ENCODE data around the gene MAP2K5. TPM values are rescaled to one million over a fixed set of nuclear protein-coding genes. Genes with fewer than 3 reads are reported as not detected.

MAP2K5 gene
- total RNA-seq, 1 experiment from 2014 or later, result 15.0 TPM

DNA sequence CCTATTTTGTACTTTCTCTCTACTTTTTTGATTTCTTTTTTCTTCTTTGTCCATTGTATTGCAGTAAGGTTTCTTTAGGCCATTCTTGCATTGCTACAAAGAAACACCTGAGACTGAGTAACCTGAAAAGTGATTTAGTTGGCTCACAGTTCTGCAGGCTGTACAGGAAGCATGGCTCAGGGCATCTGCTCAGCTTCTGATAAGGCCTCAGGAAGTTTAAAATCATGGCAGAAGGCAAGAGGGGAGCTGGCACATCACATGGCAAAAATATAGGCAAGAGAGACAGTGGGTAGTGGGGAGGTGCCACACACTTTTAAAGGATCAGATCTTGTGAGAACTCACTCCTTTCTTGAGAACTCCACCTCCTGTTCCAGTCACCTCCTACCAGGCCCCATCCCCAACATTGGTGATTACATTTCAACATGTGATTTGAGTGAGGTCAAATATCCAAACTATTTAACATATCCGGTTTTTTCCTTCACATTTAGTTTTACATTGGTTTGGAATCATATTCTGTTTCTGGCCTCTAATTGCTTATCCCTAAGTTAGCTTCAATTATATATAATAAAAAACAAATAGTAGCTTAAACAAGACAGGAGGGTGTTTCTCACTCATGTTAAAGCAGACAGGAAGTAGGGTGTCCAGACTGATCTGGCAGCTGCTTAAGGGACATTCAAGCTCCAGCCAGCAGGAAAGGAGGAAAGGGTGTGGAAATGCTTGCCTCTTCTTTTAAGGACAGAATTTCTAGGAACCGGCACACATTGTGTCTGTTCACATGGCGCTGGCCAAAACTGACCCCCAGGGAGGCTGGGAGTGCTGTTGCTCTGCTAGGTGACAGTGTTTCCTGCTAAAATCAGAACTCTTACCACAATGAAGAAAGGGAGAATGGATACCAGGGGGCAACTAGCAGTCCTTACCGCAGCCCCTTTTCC lies 254.0 kb downstream of the MAP2K5 start:
- no peak overlapping the region for H3K27ac ChIP-seq (ENCODE audit: insufficient read length, low read depth, low read length)
- H4K20me1 ChIP-seq (ENCODE audit: control insufficient read depth, insufficient read depth, insufficient read length), result no peaks in the 10 kb centered on the region
- H2BK20ac ChIP-seq (ENCODE audit: low read depth, low read length, poor library complexity, severe bottlenecking), result no peak overlapping the region
- no peak overlapping the region for H3K9ac ChIP-seq (ENCODE audit: extremely low read depth, insufficient read length, low read length)
- Mint-ChIP-seq H3K9me3 (peaks cover 7 to 8% of the 10 kb centered on the region in 2 experiments; a peak in 3 of 5 replicates), H3K27ac (0 out of 7 replicates have a peak overlapping the region, but pooled peaks of 1 of the 3 experiments have one; percentile 13), H3K4me3 (no peak overlapping the region), H3K36me3 (ENCODE audit: insufficient read depth in 1 of 3, low read depth in 3 of 3) (peaks cover 0 to 16% (median 15%) of the 10 kb centered on the region in 3 experiments; a peak in 5 of 7 replicates), H3K4me1 (peaks cover 22 to 24% of the 10 kb centered on the region in 2 experiments), H3K27me3 (ENCODE audit: low read depth) (no peaks in the 10 kb centered on the region; the same call in 1 of the 2 replicates)
- no peak overlapping the region for H3K4ac ChIP-seq (ENCODE audit: low read depth, low read length)
- no peaks in the 10 kb centered on the region for H3K23me2 ChIP-seq (ENCODE audit: insufficient read length, low read depth, low read length, poor library complexity, severe bottlenecking)
- H3K79me2 ChIP-seq (ENCODE audit: insufficient read depth, low read length), result no peaks in the 10 kb centered on the region
- peaks cover 5% of the 10 kb centered on the region; the same call in 1 of the 2 replicates for H3K4me1 ChIP-seq (ENCODE audit: insufficient read depth, low read length)
- no peak overlapping the region for H4K5ac ChIP-seq (ENCODE audit: insufficient read length, low read depth, low read length)
- H2BK120ac ChIP-seq (ENCODE audit: low read depth, low read length, poor library complexity, severe bottlenecking), result no peak overlapping the region
- no peak overlapping the region for H4K91ac ChIP-seq (ENCODE audit: insufficient read length, low read depth, low read length)
- H3K9me3 ChIP-seq (ENCODE audit: control insufficient read depth, low read depth, low read length), result no peaks in the 10 kb centered on the region
- H3K14ac ChIP-seq (ENCODE audit: insufficient read depth, low read length), result no peak overlapping the region
- no CpG with 5 or more reads among the region's 4 CpGs for WGBS (ENCODE audit: extremely low coverage, insufficient read length, low lambda C conversion rate)
- H2AFZ ChIP-seq (ENCODE audit: low read length), result no peak overlapping the region
- no peak for DNase-seq
- H2AK5ac ChIP-seq (ENCODE audit: insufficient read length, low read length), result no peak overlapping the region
- H2BK12ac ChIP-seq (ENCODE audit: insufficient read length, low read depth, low read length), result no peak overlapping the region
- H3K56ac ChIP-seq (ENCODE audit: insufficient read length, low read depth, low read length), result no peak overlapping the region
- no peaks in the 10 kb centered on the region for H3K27me3 ChIP-seq (ENCODE audit: insufficient read depth, low read length)
- H3K23ac ChIP-seq (ENCODE audit: insufficient read length, low read depth, low read length), result no peak overlapping the region
- H3T11ph ChIP-seq (ENCODE audit: low read length), result no peak overlapping the region
- no peak overlapping the region for H3K4me2 ChIP-seq (ENCODE audit: insufficient read depth, insufficient read length, low read length)
- H3K18ac ChIP-seq (ENCODE audit: insufficient read length, low read depth, low read length), result no peak overlapping the region
- H2BK15ac ChIP-seq (ENCODE audit: low read depth, low read length), result no peak overlapping the region
- H4K8ac ChIP-seq (replicated peaks; ENCODE audit: insufficient read length, low read depth, low read length), result no peak overlapping the region
- H2BK5ac ChIP-seq (ENCODE audit: insufficient read length, low read length), result no peak overlapping the region
- H3K79me1 ChIP-seq (ENCODE audit: insufficient read depth, low read depth, low read length, poor library complexity, severe bottlenecking), result no peaks in the 10 kb centered on the region
- TF ChIP-seq, protein P1, sequence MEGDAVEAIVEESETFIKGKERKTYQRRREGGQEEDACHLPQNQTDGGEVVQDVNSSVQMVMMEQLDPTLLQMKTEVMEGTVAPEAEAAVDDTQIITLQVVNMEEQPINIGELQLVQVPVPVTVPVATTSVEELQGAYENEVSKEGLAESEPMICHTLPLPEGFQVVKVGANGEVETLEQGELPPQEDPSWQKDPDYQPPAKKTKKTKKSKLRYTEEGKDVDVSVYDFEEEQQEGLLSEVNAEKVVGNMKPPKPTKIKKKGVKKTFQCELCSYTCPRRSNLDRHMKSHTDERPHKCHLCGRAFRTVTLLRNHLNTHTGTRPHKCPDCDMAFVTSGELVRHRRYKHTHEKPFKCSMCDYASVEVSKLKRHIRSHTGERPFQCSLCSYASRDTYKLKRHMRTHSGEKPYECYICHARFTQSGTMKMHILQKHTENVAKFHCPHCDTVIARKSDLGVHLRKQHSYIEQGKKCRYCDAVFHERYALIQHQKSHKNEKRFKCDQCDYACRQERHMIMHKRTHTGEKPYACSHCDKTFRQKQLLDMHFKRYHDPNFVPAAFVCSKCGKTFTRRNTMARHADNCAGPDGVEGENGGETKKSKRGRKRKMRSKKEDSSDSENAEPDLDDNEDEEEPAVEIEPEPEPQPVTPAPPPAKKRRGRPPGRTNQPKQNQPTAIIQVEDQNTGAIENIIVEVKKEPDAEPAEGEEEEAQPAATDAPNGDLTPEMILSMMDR (conservative IDR thresholded peaks at IDR 0.05), result no peak
